Natural killer cell (primary cell): ENCODE data around the gene SEC11C. TPM values are rescaled to one million over a fixed set of nuclear protein-coding genes. Genes with fewer than 3 reads are reported as not detected.
"Not testable (repeated sequence)": the region's sequence is repeated elsewhere in the genome, so short reads cannot be mapped to it uniquely, and the experiment has no call there.

Source experiments
- ATAC-seq, 3 donors: fragments of 150-1000 bp in 2 of 3; fragments of 200-7000 bp in 1 of 3; cut with Tn5 transposase; 1 replicate in 1 of 3; 2 replicates in 2 of 3; pipeline ENCODE4 v1.10.0; 2021; ENCODE audit warnings: mild to moderate bottlenecking in 2 of 3, moderate library complexity in 2 of 3
- DNase-seq, 2 donors: peaks; one replicate each; pipeline versions ENCODE4 v3.0.0 to v3.0.0-alpha.2; 2013 to 2021; ENCODE audit warnings: mixed read lengths in 1 of 2
- H3K27ac ChIP-seq: one replicate; pipeline ENCODE4 v1.5.1; 2013; ENCODE audit warnings: mild to moderate bottlenecking, low read length
- H3K27me3 ChIP-seq: one replicate; pipeline ENCODE4 v1.6.1; 2013; ENCODE audit warnings: low read length; ENCODE audit not compliant: control insufficient read depth, insufficient read depth
- H3K36me3 ChIP-seq: one replicate; pipeline ENCODE4 v1.6.1; 2013; ENCODE audit warnings: low read length; ENCODE audit not compliant: control insufficient read depth, insufficient read depth
- H3K4me1 ChIP-seq: one replicate; pipeline ENCODE4 v1.6.1; 2013; ENCODE audit warnings: low read length; ENCODE audit not compliant: control insufficient read depth, insufficient read depth
- H3K4me3 ChIP-seq: one replicate; pipeline ENCODE4 v1.5.1; 2013; ENCODE audit warnings: low read length
- H3K9me3 ChIP-seq: one replicate; pipeline ENCODE4 v1.6.1; 2013; ENCODE audit warnings: low read length; ENCODE audit not compliant: control insufficient read depth, insufficient read depth
- H3K27ac Mint-ChIP-seq, 2 donors: one replicate each; pipeline ENCODE4 v1.8.0; 2022; ENCODE audit warnings: mild to moderate bottlenecking in 2 of 2, mixed read lengths in 2 of 2, moderate library complexity in 1 of 2
- H3K27me3 Mint-ChIP-seq, 2 donors: one replicate each; pipeline ENCODE4 v1.8.0; 2022; ENCODE audit warnings: low read depth in 2 of 2, mixed read lengths in 2 of 2
- H3K36me3 Mint-ChIP-seq: one replicate; pipeline ENCODE4 v1.8.0; 2022; ENCODE audit warnings: mixed read lengths
- H3K4me1 Mint-ChIP-seq, 2 donors: one replicate each; pipeline ENCODE4 v1.8.0; 2022; ENCODE audit warnings: mixed read lengths in 2 of 2
- H3K4me3 Mint-ChIP-seq: one replicate; pipeline ENCODE4 v1.8.0; 2022; ENCODE audit warnings: mild to moderate bottlenecking, moderate library complexity, mixed read lengths
- H3K9me3 Mint-ChIP-seq, 2 donors: one replicate each; pipeline ENCODE4 v1.8.0; 2022; ENCODE audit warnings: mixed read lengths in 2 of 2
- CTCF ChIP-seq: fragments of 200-600 bp; IDR thresholded peaks from one replicate; pipeline ENCODE4 v1.8.0; 2022; ENCODE audit warnings: antibody characterized with exemption
- WGBS: methylation state at CpG from one replicate; pipeline ENCODE4 v1.1.7; 2013; ENCODE audit warnings: missing lambda C conversion rate; ENCODE audit not compliant: insufficient coverage; 5-methylcytosine and 5-hydroxymethylcytosine counted together
- intact Hi-C: fragments of 100-400 bp; cut with micrococcal nuclease; formaldehyde crosslinking; loops from one replicate; pipeline ENCODE4 v1.14.2; 2022
- total RNA-seq, 4 donors: library from RNA; stranded (reverse); fragments of 120-200 nt in 1 of 4; gene quantifications; one replicate each; pipeline versions ENCODE4 v1.2.3 to v1.2.4, GENCODE V29; 2013 to 2022

SEC11C gene
- total RNA-seq, 3 donors from 2014 or later (not counting 1 experiment from before 2014, with no cell fraction given), result 50.9 to 76.4 (median 54.8) TPM

GRCh38 chr18:59142274-59142673, 2.6 kb downstream of the SEC11C start:
- ATAC-seq (no peak), DNase-seq (peak in 1 of 2 donors; percentile 32)
- Mint-ChIP-seq H3K9me3 (no peaks in the 10 kb centered on the region), H3K27ac (no peak overlapping the region), H3K4me1 (peaks cover 50 to 66% of the 10 kb centered on the region in 2 donors), H3K4me3 (no peak overlapping the region), H3K27me3 (peaks cover 3 to 11% of the 10 kb centered on the region in 2 donors), H3K36me3 (no peaks in the 10 kb centered on the region)
- Histone ChIP-seq H3K4me3 (no peak overlapping the region), H3K9me3 (no peaks in the 10 kb centered on the region), H3K4me1 (peaks cover 11% of the 10 kb centered on the region), H3K27ac (no peak overlapping the region), H3K27me3 (no peaks in the 10 kb centered on the region), H3K36me3 (no peaks in the 10 kb centered on the region)
- intact Hi-C loops, result no loop called here
- TF ChIP-seq CTCF, result no peak
- WGBS, result 76% methylated on average over 6 of the region's 6 CpGs

- H3K36me3 ChIP-seq, H3K27ac Mint-ChIP-seq, ATAC-seq, H3K9me3 Mint-ChIP-seq, H3K27ac ChIP-seq, H3K36me3 Mint-ChIP-seq, DNase-seq, H3K4me3 Mint-ChIP-seq, H3K27me3 ChIP-seq, intact Hi-C loops, H3K4me3 ChIP-seq, H3K9me3 ChIP-seq, H3K27me3 Mint-ChIP-seq: not testable (repeated sequence)
- 84% methylated on average over 10 of the region's 11 CpGs for WGBS
- peaks cover 55 to 72% of the 10 kb centered on the region in 2 donors for H3K4me1 Mint-ChIP-seq
- H3K4me1 ChIP-seq, result peaks cover 11% of the 10 kb centered on the region
Measured at GRCh38 chr18:59142800-59143416, 3.2 kb downstream of the SEC11C start.

- no peak for ATAC-seq
- peaks cover 56 to 75% of the 10 kb centered on the region in 2 donors for H3K4me1 Mint-ChIP-seq
- no peaks in the 10 kb centered on the region for H3K9me3 Mint-ChIP-seq
Measured at GRCh38 chr18:59143441-59143840, 3.8 kb downstream of the SEC11C start.

GRCh38 chr18:59144483-59144882, 4.8 kb downstream of the SEC11C start:
- no peaks in the 10 kb centered on the region for H3K9me3 Mint-ChIP-seq
- no peaks in the 10 kb centered on the region for H3K27me3 ChIP-seq
- H3K9me3 ChIP-seq, result no peaks in the 10 kb centered on the region
- peaks cover 56 to 76% of the 10 kb centered on the region in 2 donors for H3K4me1 Mint-ChIP-seq
- no peaks in the 10 kb centered on the region for H3K36me3 ChIP-seq
- H3K4me3 Mint-ChIP-seq, result no peak overlapping the region
- no peak for ATAC-seq
- H3K36me3 Mint-ChIP-seq, result no peaks in the 10 kb centered on the region
- no peak overlapping the region for H3K4me3 ChIP-seq
- H3K27me3 Mint-ChIP-seq, result no peaks in the 10 kb centered on the region
- TF ChIP-seq CTCF, result no peak
- no peak for DNase-seq
- no peak overlapping the region for H3K27ac Mint-ChIP-seq
- no peak overlapping the region for H3K27ac ChIP-seq
- intact Hi-C loops, result no loop called here
- peaks cover 11% of the 10 kb centered on the region for H3K4me1 ChIP-seq

More at GRCh38 chr18:59143441-59143840, 3.8 kb downstream of the SEC11C start:
- Histone ChIP-seq H3K4me1 (peaks cover 11% of the 10 kb centered on the region), H3K4me3 (no peak overlapping the region), H3K9me3 (no peaks in the 10 kb centered on the region), H3K36me3 (no peaks in the 10 kb centered on the region), H3K27ac (no peak overlapping the region), H3K27me3 (no peaks in the 10 kb centered on the region)
- no peak for TF ChIP-seq CTCF
- no peak overlapping the region for H3K27ac Mint-ChIP-seq
- no peaks in the 10 kb centered on the region for H3K27me3 Mint-ChIP-seq
- intact Hi-C loops, result no loop called here
- no peak overlapping the region for H3K4me3 Mint-ChIP-seq
- H3K36me3 Mint-ChIP-seq, result no peaks in the 10 kb centered on the region
- WGBS, result 50% methylated on average over 2 of the region's 3 CpGs
- DNase-seq, result no peak
